DND-41 (cell line): ENCODE results near the gene NCOA5.

Source experiments
- ATAC-seq: fragments of 200-7000 bp; cut with Tn5 transposase; 3 replicates; pipeline ENCODE4 v1.9.1; 2021; ENCODE audit warnings: low read depth; ENCODE audit not compliant: insufficient read depth
- DNase-seq: peaks from one replicate; pipeline ENCODE4 v3.0.0-alpha.2; 2020
- H2AFZ ChIP-seq: 2 replicates; pipeline ENCODE4 v1.6.0; 2012; ENCODE audit warnings: low read depth, low read length
- H3K27ac ChIP-seq: 2 replicates; pipeline ENCODE4 v1.5.1; 2012; ENCODE audit warnings: low read length, inconsistent platforms
- H3K27me3 ChIP-seq: fragments of 200-600 bp; sonication (generic); 2 replicates; pipeline ENCODE4 v1.6.0; 2012; ENCODE audit warnings: low read length, mild to moderate bottlenecking, inconsistent platforms; ENCODE audit not compliant: insufficient read depth, poor library complexity
- H3K36me3 ChIP-seq: 2 replicates; pipeline ENCODE4 v1.5.1; 2012; ENCODE audit warnings: low read length, inconsistent platforms; ENCODE audit not compliant: insufficient read depth
- H3K4me1 ChIP-seq: 2 replicates; pipeline ENCODE4 v1.5.1; 2012; ENCODE audit warnings: mild to moderate bottlenecking, low read length; ENCODE audit not compliant: insufficient read depth
- H3K4me2 ChIP-seq: 2 replicates; pipeline ENCODE4 v1.6.0; 2012; ENCODE audit warnings: mild to moderate bottlenecking, moderate library complexity, low read length, inconsistent platforms; ENCODE audit not compliant: insufficient read depth
- H3K4me3 ChIP-seq, 2 experiments: fragments of 200-600 bp in 1 of 2; shearing (Covaris generic) in 1 of 2; 2 replicates each; pipeline ENCODE4 v1.5.1; 2012 to 2016; ENCODE audit warnings: inconsistent platforms in 2 of 2, low read length in 2 of 2, mild to moderate bottlenecking in 2 of 2, low read depth in 1 of 2, moderate library complexity in 1 of 2
- H3K79me2 ChIP-seq: 2 replicates; pipeline ENCODE4 v1.6.0; 2012; ENCODE audit warnings: low read length, inconsistent platforms; ENCODE audit not compliant: insufficient read depth
- H3K9ac ChIP-seq: 2 replicates; pipeline ENCODE4 v1.6.0; 2012; ENCODE audit warnings: low read depth, mild to moderate bottlenecking, inconsistent platforms, low read length, moderate library complexity
- H3K9me3 ChIP-seq: 2 replicates; pipeline ENCODE4 v1.5.1; 2012; ENCODE audit warnings: low read length, moderate library complexity, mild to moderate bottlenecking, inconsistent platforms; ENCODE audit not compliant: insufficient read depth, severe bottlenecking
- H4K20me1 ChIP-seq: 2 replicates; pipeline ENCODE4 v1.6.0; 2012; ENCODE audit warnings: low read length; ENCODE audit not compliant: insufficient read depth
- EZH2 ChIP-seq: IDR thresholded peaks from 3 replicates; pipeline ENCODE4 v1.6.1; 2012; ENCODE audit warnings: borderline replicate concordance, low read depth, mild to moderate bottlenecking, moderate library complexity, low read length, inconsistent platforms; ENCODE audit not compliant: severe bottlenecking
- TF ChIP-seq, protein P1 (sequence below): IDR thresholded peaks from 2 replicates; pipeline ENCODE4 v1.5.1; 2012; ENCODE audit warnings: borderline replicate concordance, low read length, moderate library complexity, mild to moderate bottlenecking; ENCODE audit not compliant: poor library complexity, severe bottlenecking; ENCODE audit errors: extremely low read depth

NCOA5 gene

DNA sequence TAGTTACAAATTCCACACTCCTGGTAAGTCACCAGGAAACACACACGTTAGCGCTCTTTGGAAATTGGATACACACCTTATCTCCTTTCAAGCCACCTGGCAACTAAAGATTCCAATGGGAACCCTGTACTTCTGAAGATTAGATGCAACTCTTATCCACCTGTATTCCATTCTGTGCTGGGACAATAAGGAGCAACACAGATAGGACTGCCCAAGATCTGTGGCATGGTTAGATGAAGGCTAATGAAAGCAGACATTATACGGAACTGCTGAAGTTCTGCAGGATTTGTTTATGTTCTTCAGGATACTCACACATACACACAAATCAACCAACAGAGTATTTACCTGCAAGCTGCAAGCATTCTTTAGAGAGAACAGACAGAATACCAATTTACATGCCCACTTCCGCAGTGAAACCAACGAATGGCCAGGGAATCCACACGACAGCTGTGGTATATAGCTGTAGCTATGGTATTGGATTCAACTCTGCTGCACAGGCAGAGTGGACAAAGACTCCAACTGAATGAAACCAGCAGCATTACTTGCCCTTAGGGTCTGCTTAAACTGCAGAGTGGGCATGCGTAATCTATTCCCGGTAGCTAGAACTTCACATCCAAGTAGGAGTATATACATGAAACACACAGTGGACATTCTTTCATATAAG lies 12.0 kb downstream of the NCOA5 start:
- Histone ChIP-seq H4K20me1 (peaks cover 88% of the 10 kb centered on the region), H3K36me3 (peaks cover 58% of the 10 kb centered on the region), H3K9ac (no peak overlapping the region), H3K27ac (no peak overlapping the region), H3K9me3 (no peaks in the 10 kb centered on the region), H3K4me2 (no peak overlapping the region), H3K4me1 (no peaks in the 10 kb centered on the region), H3K79me2 (peaks cover 95% of the 10 kb centered on the region), H3K4me3 (no peak overlapping the region), H2AFZ (no peak overlapping the region), H3K27me3 (no peaks in the 10 kb centered on the region)
- ATAC-seq (no peak), DNase-seq (no peak)
- TF ChIP-seq, protein P1, sequence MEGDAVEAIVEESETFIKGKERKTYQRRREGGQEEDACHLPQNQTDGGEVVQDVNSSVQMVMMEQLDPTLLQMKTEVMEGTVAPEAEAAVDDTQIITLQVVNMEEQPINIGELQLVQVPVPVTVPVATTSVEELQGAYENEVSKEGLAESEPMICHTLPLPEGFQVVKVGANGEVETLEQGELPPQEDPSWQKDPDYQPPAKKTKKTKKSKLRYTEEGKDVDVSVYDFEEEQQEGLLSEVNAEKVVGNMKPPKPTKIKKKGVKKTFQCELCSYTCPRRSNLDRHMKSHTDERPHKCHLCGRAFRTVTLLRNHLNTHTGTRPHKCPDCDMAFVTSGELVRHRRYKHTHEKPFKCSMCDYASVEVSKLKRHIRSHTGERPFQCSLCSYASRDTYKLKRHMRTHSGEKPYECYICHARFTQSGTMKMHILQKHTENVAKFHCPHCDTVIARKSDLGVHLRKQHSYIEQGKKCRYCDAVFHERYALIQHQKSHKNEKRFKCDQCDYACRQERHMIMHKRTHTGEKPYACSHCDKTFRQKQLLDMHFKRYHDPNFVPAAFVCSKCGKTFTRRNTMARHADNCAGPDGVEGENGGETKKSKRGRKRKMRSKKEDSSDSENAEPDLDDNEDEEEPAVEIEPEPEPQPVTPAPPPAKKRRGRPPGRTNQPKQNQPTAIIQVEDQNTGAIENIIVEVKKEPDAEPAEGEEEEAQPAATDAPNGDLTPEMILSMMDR: no peak
- no peak for TF ChIP-seq EZH2

DNA sequence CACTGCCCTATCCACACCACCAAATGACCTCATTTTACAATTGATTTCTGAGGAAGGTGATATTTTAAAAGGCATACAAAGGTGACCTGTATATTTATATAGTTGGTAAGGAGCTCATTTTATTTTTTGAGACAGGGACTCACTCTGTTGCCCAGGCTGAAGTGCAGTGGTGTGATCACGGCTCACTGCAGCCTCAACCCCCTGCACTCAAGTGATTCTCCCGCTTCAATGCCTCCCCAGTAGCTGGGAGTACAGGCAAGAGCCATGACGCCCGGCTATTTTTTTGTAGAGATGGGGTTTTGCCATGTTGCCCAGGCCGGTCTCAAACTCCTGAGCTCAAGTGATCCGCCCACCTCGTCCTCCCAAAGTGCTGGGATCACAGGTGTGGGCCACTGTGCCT lies 13.0 kb downstream of the NCOA5 start:
- H3K4me2 ChIP-seq: no peak overlapping the region
- H3K9ac ChIP-seq: no peak overlapping the region
- no peak overlapping the region for H3K27ac ChIP-seq
- no peak for TF ChIP-seq EZH2
- TF ChIP-seq, protein P1: no peak
- no peak overlapping the region for H2AFZ ChIP-seq
- no peak for DNase-seq
- peaks cover 95% of the 10 kb centered on the region for H3K79me2 ChIP-seq
- H3K4me1 ChIP-seq: no peaks in the 10 kb centered on the region
- peaks cover 88% of the 10 kb centered on the region for H4K20me1 ChIP-seq
- H3K27me3 ChIP-seq: no peaks in the 10 kb centered on the region
- ATAC-seq: no peak
- H3K9me3 ChIP-seq: no peaks in the 10 kb centered on the region
- peaks cover 60% of the 10 kb centered on the region for H3K36me3 ChIP-seq
- no peak overlapping the region for H3K4me3 ChIP-seq

DNA sequence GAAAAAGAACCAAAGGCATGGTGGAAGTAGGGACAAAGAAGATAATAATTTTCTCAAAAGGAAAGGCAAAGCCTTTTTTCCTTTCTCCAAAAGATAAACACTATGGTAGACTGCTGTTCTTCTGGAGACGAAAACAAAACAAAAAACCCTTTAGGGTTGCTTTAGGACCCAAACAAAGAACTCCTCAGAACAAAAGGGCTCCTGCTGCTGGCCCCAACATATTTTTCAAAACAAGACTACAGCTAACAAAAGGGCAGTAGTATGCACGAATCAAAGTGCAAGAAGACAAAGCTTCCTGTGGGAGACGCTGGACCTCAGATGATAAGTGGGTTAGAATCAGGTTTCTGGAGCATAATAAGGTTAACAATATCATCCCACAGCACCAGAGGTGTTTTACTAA lies 15.8 kb downstream of the NCOA5 start:
- no peak overlapping the region for H3K27ac ChIP-seq
- H3K4me2 ChIP-seq: no peak overlapping the region
- H4K20me1 ChIP-seq: peaks cover 88% of the 10 kb centered on the region
- no peaks in the 10 kb centered on the region for H3K27me3 ChIP-seq
- H3K9ac ChIP-seq: no peak overlapping the region
- DNase-seq (no peak), ATAC-seq (no peak)
- H3K4me1 ChIP-seq: no peaks in the 10 kb centered on the region
- no peak overlapping the region for H3K4me3 ChIP-seq
- TF ChIP-seq, protein P1: no peak
- no peak for TF ChIP-seq EZH2
- H2AFZ ChIP-seq: no peak overlapping the region
- H3K36me3 ChIP-seq: peaks cover 73% of the 10 kb centered on the region
- H3K79me2 ChIP-seq: peaks cover 76% of the 10 kb centered on the region
- no peaks in the 10 kb centered on the region for H3K9me3 ChIP-seq
